Measurements from ENCODE around the gene SMIM13. TPM values are rescaled to one million over a fixed set of nuclear protein-coding genes. Genes with fewer than 3 reads are reported as not detected.

SMIM13 gene
- total RNA-seq, 1 donor from 2014 or later = 12.6 TPM

GRCh38 chr6:11174242-11174611, 80.6 kb downstream of the SMIM13 start:
- no peak for DNase-seq (ENCODE audit: low spot score)
- intact Hi-C loops (cut with DNase I) = loop anchor here (5.0 to 10.0 kb wide), 2 partner anchors 58 to 181 kb away; partner anchors contain the start of gene NEDD9

GRCh38 chr6:11177271-11177670, 83.6 kb downstream of the SMIM13 start:
- intact Hi-C loops (cut with DNase I) = loop anchor here (10.0 kb wide), 1 partner anchor 178 kb away; no protein-coding TSS in a partner anchor

DNA sequence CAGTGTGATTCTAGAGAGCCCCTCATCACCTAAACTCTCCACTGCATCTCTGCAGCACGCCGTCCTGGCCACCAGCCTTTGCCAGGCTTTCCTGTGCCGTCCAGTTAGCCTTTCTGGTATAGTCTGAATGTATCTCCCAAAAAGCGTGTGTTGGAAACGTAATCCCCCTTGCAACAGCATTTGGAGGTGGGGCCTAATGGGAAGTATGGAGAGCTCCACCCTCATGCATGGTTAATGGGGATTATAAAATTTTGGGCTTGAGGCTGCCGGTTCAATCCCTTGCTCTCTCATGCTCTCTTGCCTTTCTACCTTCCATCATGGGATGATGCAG, 85.4 kb downstream of the SMIM13 start:
- no peak for DNase-seq (ENCODE audit: low spot score)
- intact Hi-C loops (cut with DNase I) = loop anchor here (10.0 kb wide), 1 partner anchor 176 kb away; no protein-coding TSS in a partner anchor

More at GRCh38 chr6:11177271-11177670, 83.6 kb downstream of the SMIM13 start:
- DNase-seq (ENCODE audit: low spot score) = no peak

- intact Hi-C loops (cut with DNase I) = loop anchor here (10.0 kb wide), 1 partner anchor 175 kb away; no protein-coding TSS in a partner anchor
- no peak for DNase-seq (ENCODE audit: low spot score)
Observed at GRCh38 chr6:11179419-11180202, 86.0 kb downstream of the SMIM13 start.

GRCh38 chr6:11181478-11182136, 88.0 kb downstream of the SMIM13 start:
- intact Hi-C loops (cut with DNase I) = no loop called here
- no peak for DNase-seq (ENCODE audit: low spot score)

GRCh38 chr6:11183761-11184362, 90.2 kb downstream of the SMIM13 start:
- intact Hi-C loops (cut with DNase I) = no loop called here
- DNase-seq (ENCODE audit: low spot score) = no peak

DNA sequence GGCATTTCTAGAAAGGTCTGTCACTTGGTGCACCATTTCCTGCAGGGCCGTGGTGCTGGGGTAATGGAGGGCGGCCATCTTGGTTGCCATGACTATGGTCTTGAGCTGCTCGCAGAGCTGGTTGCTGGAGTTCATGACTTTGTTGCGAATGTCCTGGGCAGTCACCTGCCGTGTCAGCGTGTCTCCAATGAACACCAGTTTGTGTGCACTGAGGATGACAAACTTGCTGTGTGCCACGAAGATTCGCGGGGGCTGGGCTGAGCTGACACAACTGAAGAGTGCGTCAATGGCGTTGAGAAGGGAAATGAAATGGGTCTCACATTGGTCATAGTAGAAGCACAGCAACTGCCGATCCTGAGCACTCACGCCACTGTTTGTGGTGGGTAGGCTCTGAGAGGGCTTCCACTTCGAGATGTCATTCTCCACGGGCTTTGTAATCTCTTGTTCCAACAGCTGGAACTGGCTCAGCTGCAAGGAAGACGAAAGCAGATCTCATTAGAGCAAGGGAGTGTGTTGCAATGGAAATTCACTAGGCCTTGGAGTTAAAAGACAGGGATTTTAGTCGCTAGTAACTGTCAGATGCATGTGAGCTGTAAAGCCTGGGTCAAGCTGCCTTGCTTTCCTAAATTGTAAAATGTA, 91.7 kb downstream of the SMIM13 start:
- intact Hi-C loops (cut with DNase I) = no loop called here
- DNase-seq (ENCODE audit: low spot score) = no peak

GRCh38 chr6:11187301-11187700, 93.7 kb downstream of the SMIM13 start:
- intact Hi-C loops (cut with DNase I) = no loop called here

More at GRCh38 chr6:11187301-11187700, 93.7 kb downstream of the SMIM13 start:
- DNase-seq (ENCODE audit: low spot score) = no peak

Other genes with a start within 250 kb of the SMIM13 start
- not detected for gene GCM2, start 211.8 kb upstream of the SMIM13 start, total RNA-seq
- gene SYCP2L, start 206.8 kb upstream of the SMIM13 start, total RNA-seq = 1.00 TPM
- gene ELOVL2, start 49.5 kb upstream of the SMIM13 start, total RNA-seq = 1.8 TPM
- not detected for gene ERVFRD-1, start 17.9 kb downstream of the SMIM13 start, total RNA-seq
- 14.1 TPM for gene NEDD9, start 138.8 kb downstream of the SMIM13 start, total RNA-seq

Data from cardiac septum (tissue), 1 donor.